SK-N-SH treated with all-trans-retinoic acid at 6 μM for 48 hours (cell line): ENCODE data around the gene TM4SF20.
A peak's percentile ranks its signal among the peaks of the same experiment; 100 is the strongest.
"Not testable (repeated sequence)": the region's sequence is repeated elsewhere in the genome, so short reads cannot be mapped to it uniquely, and the experiment has no call there.

Experiments
- ATAC-seq: fragments of 200-7000 bp; cut with Tn5 transposase; 3 replicates; pipeline ENCODE4 v1.9.1; 2020; ENCODE audit warnings: mild to moderate bottlenecking, moderate library complexity
- ARNTL ChIP-seq: fragments of 450-650 bp; formaldehyde crosslinking; IDR thresholded peaks from 2 replicates; pipeline ENCODE4 v1.5.0; 2020; ENCODE audit warnings: low read depth, mild to moderate bottlenecking, moderate library complexity, borderline replicate concordance
- BACH2 ChIP-seq: fragments of 250-450 bp; sonication (Bioruptor Pico); IDR thresholded peaks from 2 replicates; pipeline ENCODE4 v1.9.0; 2021; ENCODE audit warnings: mild to moderate bottlenecking, borderline replicate concordance
- CSDC2 ChIP-seq: fragments of 250-450 bp; sonication (Bioruptor Pico); IDR thresholded peaks from 2 replicates; pipeline ENCODE4 v1.5.0; 2020; ENCODE audit warnings: mild to moderate bottlenecking, moderate library complexity
- ESRRG ChIP-seq: fragments of 250-450 bp; sonication (Bioruptor Pico); IDR thresholded peaks from 2 replicates; pipeline ENCODE4 v1.6.1; 2021; ENCODE audit warnings: mild to moderate bottlenecking
- GLIS3 ChIP-seq: fragments of 250-450 bp; sonication (Bioruptor Pico); IDR thresholded peaks from 2 replicates; pipeline ENCODE4 v1.5.0; 2020; ENCODE audit warnings: mild to moderate bottlenecking, moderate library complexity
- OSR1 ChIP-seq: fragments of 250-450 bp; sonication (Bioruptor Pico); IDR thresholded peaks from 2 replicates; pipeline ENCODE4 v1.8.0; 2022; ENCODE audit warnings: moderate library complexity, mild to moderate bottlenecking, inconsistent platforms
- PPARA ChIP-seq: fragments of 250-450 bp; sonication (Bioruptor Pico); IDR thresholded peaks from 2 replicates; pipeline ENCODE4 v1.5.0; 2020; ENCODE audit warnings: mild to moderate bottlenecking, borderline replicate concordance
- RARB ChIP-seq: fragments of 250-450 bp; sonication (Bioruptor Pico); IDR thresholded peaks from 2 replicates; pipeline ENCODE4 v1.8.0; 2021; ENCODE audit warnings: mild to moderate bottlenecking, moderate library complexity
- SNAI2 ChIP-seq: fragments of 250-450 bp; sonication (Bioruptor Pico); IDR thresholded peaks from 2 replicates; pipeline ENCODE4 v1.5.0; 2020; ENCODE audit warnings: mild to moderate bottlenecking, moderate library complexity
- TOX ChIP-seq: fragments of 250-450 bp; sonication (Bioruptor Pico); IDR thresholded peaks from 2 replicates; pipeline ENCODE4 v1.8.0; 2021; ENCODE audit warnings: mild to moderate bottlenecking, moderate library complexity, borderline replicate concordance
- TSHZ2 ChIP-seq: fragments of 250-450 bp; sonication (Bioruptor Pico); IDR thresholded peaks from 2 replicates; pipeline ENCODE4 v1.5.0; 2020; ENCODE audit warnings: mild to moderate bottlenecking, moderate library complexity
- ZC3H10 ChIP-seq: fragments of 250-450 bp; sonication (Bioruptor Pico); IDR thresholded peaks from 2 replicates; pipeline ENCODE4 v1.5.1; 2021; ENCODE audit warnings: mild to moderate bottlenecking, moderate library complexity
- ZFP3 ChIP-seq: fragments of 250-450 bp; sonication (Bioruptor Pico); IDR thresholded peaks from 2 replicates; pipeline ENCODE4 v1.5.0; 2020; ENCODE audit warnings: mild to moderate bottlenecking, moderate library complexity
- ZFP30 ChIP-seq: fragments of 450-650 bp; formaldehyde crosslinking; IDR thresholded peaks from 2 replicates; pipeline ENCODE4 v1.5.0; 2022; ENCODE audit warnings: mild to moderate bottlenecking, moderate library complexity
- ZNF565 ChIP-seq: fragments of 450-650 bp; formaldehyde crosslinking; conservative IDR thresholded peaks from 2 replicates; pipeline ENCODE4 v1.5.0; 2020; ENCODE audit warnings: low read depth, mild to moderate bottlenecking, moderate library complexity
- ZNF8 ChIP-seq: fragments of 450-650 bp; formaldehyde crosslinking; IDR thresholded peaks from 2 replicates; pipeline ENCODE4 v1.5.0; 2020; ENCODE audit warnings: mild to moderate bottlenecking, moderate library complexity
- TF ChIP-seq, protein P1 (sequence below): fragments of 250-450 bp; sonication (Bioruptor Pico); IDR thresholded peaks from 2 replicates; pipeline ENCODE4 v1.5.1; 2020; ENCODE audit warnings: low read depth, mild to moderate bottlenecking, moderate library complexity
- TF ChIP-seq, protein P2 (sequence below): fragments of 250-450 bp; sonication (Bioruptor Pico); IDR thresholded peaks from 2 replicates; pipeline ENCODE4 v1.8.0; 2020; ENCODE audit warnings: mild to moderate bottlenecking, moderate library complexity, borderline replicate concordance

The TM4SF20 gene

DNA sequence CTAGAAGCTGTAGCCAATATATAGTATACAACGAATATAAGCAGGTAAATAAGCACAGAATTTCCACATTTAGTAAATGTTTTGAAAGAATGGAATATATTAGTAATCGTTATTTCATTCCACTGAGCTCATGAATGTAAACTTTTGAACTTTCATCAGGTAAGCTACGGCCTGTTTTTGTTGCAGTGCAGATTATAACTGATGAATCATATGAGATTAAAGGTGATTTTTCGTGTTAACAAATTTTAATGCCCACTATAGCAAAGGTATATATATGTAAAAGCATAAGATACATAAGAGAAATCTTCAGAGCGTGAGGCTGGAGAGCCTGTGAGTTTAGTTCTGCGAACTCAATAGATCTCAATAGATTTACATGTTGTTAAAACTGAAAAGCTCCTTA, 7.5 kb upstream of the TM4SF20 start (continued):
- TF ChIP-seq ZC3H10 (CRISPR knock-in tag): no peak
- TF ChIP-seq ARNTL (CRISPR knock-in tag): no peak

DNA sequence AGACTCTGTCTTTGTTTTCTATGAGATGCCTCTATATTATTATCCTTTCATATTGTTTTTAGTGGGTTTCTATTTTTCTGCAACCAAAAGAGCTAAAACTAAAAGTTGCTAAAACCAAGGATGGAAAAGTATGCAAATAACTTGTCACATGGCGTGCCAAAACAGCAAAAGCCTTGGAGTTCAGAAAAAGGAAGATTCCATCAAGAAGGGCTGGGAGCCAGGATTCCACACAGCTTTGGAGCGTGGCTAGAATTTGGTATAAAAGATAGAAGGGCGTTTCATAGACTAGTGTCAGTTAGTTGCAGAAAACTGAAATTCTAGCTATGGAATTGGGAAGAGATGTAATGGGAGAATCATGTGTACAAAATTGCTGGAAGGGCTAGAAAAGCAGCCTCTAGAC, 4.6 kb upstream of the TM4SF20 start:
- no peak for ATAC-seq
- TF ChIP-seq, protein P1, sequence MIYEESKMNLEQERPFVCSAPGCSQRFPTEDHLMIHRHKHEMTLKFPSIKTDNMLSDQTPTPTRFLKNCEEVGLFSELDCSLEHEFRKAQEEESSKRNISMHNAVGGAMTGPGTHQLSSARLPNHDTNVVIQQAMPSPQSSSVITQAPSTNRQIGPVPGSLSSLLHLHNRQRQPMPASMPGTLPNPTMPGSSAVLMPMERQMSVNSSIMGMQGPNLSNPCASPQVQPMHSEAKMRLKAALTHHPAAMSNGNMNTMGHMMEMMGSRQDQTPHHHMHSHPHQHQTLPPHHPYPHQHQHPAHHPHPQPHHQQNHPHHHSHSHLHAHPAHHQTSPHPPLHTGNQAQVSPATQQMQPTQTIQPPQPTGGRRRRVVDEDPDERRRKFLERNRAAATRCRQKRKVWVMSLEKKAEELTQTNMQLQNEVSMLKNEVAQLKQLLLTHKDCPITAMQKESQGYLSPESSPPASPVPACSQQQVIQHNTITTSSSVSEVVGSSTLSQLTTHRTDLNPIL (CRISPR knock-in tag): no peak
- TF ChIP-seq, protein P2, sequence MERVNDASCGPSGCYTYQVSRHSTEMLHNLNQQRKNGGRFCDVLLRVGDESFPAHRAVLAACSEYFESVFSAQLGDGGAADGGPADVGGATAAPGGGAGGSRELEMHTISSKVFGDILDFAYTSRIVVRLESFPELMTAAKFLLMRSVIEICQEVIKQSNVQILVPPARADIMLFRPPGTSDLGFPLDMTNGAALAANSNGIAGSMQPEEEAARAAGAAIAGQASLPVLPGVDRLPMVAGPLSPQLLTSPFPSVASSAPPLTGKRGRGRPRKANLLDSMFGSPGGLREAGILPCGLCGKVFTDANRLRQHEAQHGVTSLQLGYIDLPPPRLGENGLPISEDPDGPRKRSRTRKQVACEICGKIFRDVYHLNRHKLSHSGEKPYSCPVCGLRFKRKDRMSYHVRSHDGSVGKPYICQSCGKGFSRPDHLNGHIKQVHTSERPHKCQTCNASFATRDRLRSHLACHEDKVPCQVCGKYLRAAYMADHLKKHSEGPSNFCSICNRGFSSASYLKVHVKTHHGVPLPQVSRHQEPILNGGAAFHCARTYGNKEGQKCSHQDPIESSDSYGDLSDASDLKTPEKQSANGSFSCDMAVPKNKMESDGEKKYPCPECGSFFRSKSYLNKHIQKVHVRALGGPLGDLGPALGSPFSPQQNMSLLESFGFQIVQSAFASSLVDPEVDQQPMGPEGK (CRISPR knock-in tag): no peak
- no peak for TF ChIP-seq TOX (CRISPR knock-in tag)
- no peak for TF ChIP-seq BACH2 (CRISPR knock-in tag)
- TF ChIP-seq OSR1 (CRISPR knock-in tag): no peak
- TF ChIP-seq ESRRG (CRISPR knock-in tag): no peak
- no peak for TF ChIP-seq ZC3H10 (CRISPR knock-in tag)
- TF ChIP-seq ZFP3: no peak

DNA sequence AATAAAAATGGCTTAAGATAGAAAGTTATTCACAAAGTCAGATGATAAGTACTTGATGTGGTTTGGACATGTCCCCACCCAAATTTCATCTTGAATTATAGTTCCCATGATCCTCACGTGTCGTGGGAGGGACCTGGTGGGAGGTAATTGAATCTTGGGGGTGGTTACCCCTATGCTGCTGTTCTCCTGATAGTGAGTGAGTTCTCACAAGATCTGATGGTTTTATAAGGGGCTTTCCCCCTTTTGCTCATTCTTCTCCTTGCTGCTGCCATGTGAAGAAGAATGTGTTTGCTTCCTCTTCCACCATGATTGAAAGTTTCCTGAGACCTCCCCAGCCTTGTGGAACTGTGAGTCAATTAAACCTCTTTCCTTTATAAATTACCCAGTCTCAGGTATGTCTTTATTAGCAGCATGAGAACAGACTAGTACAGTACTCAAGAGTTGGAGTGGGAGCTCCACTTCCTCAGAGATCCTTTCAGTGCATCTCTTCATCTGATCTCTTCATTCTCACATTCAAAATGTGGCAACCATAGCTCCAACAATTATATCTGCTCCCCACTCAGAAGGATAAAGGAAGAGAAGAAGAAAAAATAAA, 3.2 kb upstream of the TM4SF20 start:
- not testable (repeated sequence) for ATAC-seq

GRCh38 chr2:227378371-227378782, 729 bp downstream of the TM4SF20 start:
- no peak for ATAC-seq
- TF ChIP-seq ZNF8 (CRISPR knock-in tag): no peak
- no peak for TF ChIP-seq RARB (CRISPR knock-in tag)
- TF ChIP-seq ESRRG (CRISPR knock-in tag): no peak
- no peak for TF ChIP-seq CSDC2 (CRISPR knock-in tag)
- no peak for TF ChIP-seq TOX (CRISPR knock-in tag)
- TF ChIP-seq, all 23 proteins: peak for 0

- TF ChIP-seq RARB (CRISPR knock-in tag) (no peak), PPARA (CRISPR knock-in tag) (no peak), BACH2 (CRISPR knock-in tag) (no peak), TSHZ2 (no peak), SNAI2 (no peak), TOX (CRISPR knock-in tag) (no peak), CSDC2 (CRISPR knock-in tag) (no peak), ZFP3 (no peak), ZFP30 (no peak), GLIS3 (CRISPR knock-in tag) (no peak), ZNF565 (CRISPR knock-in tag) (no peak), OSR1 (CRISPR knock-in tag) (no peak)
- TF ChIP-seq, protein P1 (CRISPR knock-in tag): no peak
- peak; percentile 29; the same call in 1 of the 3 replicates for ATAC-seq
These were observed 1.4 kb downstream of the TM4SF20 start for GRCh38 chr2:227377467-227378351.
